Hepatocyte (in vitro differentiated cells): ENCODE data around the gene CCDC102B. TPM values are rescaled to one million over a fixed set of nuclear protein-coding genes. Genes with fewer than 3 reads are reported as not detected.

ENCODE experiments used
- DNase-seq: peaks from one replicate; pipeline ENCODE4 v3.0.0-alpha.2; 2016; ENCODE audit warnings: low spot score
- H2AFZ ChIP-seq: fragments of 200-600 bp; sonication (generic); 2 replicates; pipeline ENCODE4 v1.6.0; 2016; ENCODE audit warnings: antibody characterized with exemption, mild to moderate bottlenecking
- H3K27ac ChIP-seq: fragments of 200-600 bp; sonication (generic); 2 replicates; pipeline ENCODE4 v1.5.1; 2016; ENCODE audit warnings: mild to moderate bottlenecking
- H3K27me3 ChIP-seq: fragments of 200-600 bp; sonication (generic); 2 replicates; pipeline ENCODE4 v1.6.1; 2016
- H3K36me3 ChIP-seq: fragments of 200-600 bp; sonication (generic); replicated peaks from 2 replicates; pipeline ENCODE4 v1.5.1; 2016; ENCODE audit warnings: low read depth; ENCODE audit not compliant: insufficient read depth
- H3K4me1 ChIP-seq: fragments of 200-600 bp; sonication (generic); 2 replicates; pipeline ENCODE4 v1.5.1; 2016; ENCODE audit warnings: mild to moderate bottlenecking, moderate library complexity; ENCODE audit not compliant: insufficient read depth
- H3K4me2 ChIP-seq: fragments of 200-600 bp; sonication (generic); 2 replicates; pipeline ENCODE4 v1.6.0; 2016
- H3K4me3 ChIP-seq: fragments of 200-600 bp; sonication (generic); 2 replicates; pipeline ENCODE4 v1.5.1; 2016; ENCODE audit warnings: mild to moderate bottlenecking
- H3K79me2 ChIP-seq: fragments of 200-600 bp; sonication (generic); 2 replicates; pipeline ENCODE4 v1.6.0; 2017; ENCODE audit warnings: mild to moderate bottlenecking
- H3K9me2 ChIP-seq: fragments of 200-600 bp; sonication (generic); replicated peaks from 2 replicates; pipeline ENCODE4 v1.6.0; 2017; ENCODE audit warnings: mild to moderate bottlenecking; ENCODE audit not compliant: insufficient read depth
- H3K9me3 ChIP-seq: fragments of 200-600 bp; sonication (generic); 2 replicates; pipeline ENCODE4 v1.5.1; 2016; ENCODE audit warnings: low read depth, mild to moderate bottlenecking
- H4K20me1 ChIP-seq: fragments of 200-600 bp; sonication (generic); 2 replicates; pipeline ENCODE4 v1.6.0; 2016; ENCODE audit warnings: mild to moderate bottlenecking; ENCODE audit not compliant: insufficient read depth, poor library complexity, severe bottlenecking
- EZH2 ChIP-seq: fragments of 200-600 bp; sonication (generic); IDR thresholded peaks from 2 replicates; pipeline ENCODE4 v1.6.1; 2016; ENCODE audit warnings: antibody characterized with exemption, mild to moderate bottlenecking, borderline replicate concordance
- EZH2phosphoT487 ChIP-seq: fragments of 200-600 bp; sonication (generic); IDR thresholded peaks from one replicate; pipeline ENCODE4 v1.6.1; 2018; ENCODE audit warnings: antibody characterized with exemption, mild to moderate bottlenecking, low read depth, moderate library complexity; ENCODE audit not compliant: unreplicated experiment, severe bottlenecking
- WGBS: methylation state at CpG from one replicate; pipeline ENCODE4 v1.1.6; 2016; ENCODE audit warnings: low lambda C conversion rate; ENCODE audit errors: missing lambda C conversion rate; 5-methylcytosine and 5-hydroxymethylcytosine counted together
- polyA plus RNA-seq: library from polyadenylated mRNA; unstranded; fragments of >200 nt; fragmentation: Nextera tagmentation; extraction: Ambion mirVana; gene quantifications from 2 replicates; pipeline ENCODE4 v1.2.1, GENCODE V29; 2016
- total RNA-seq: library from RNA; depleted of rRNA; stranded (reverse); fragments of >200 nt; gene quantifications from 2 replicates; pipeline ENCODE4 v1.2.3, GENCODE V29; 2014
- TF ChIP-seq, protein P1 (sequence below): fragments of 200-600 bp; sonication (generic); IDR thresholded peaks from 2 replicates; pipeline ENCODE4 v1.5.1; 2016; ENCODE audit warnings: antibody characterized with exemption, mild to moderate bottlenecking; ENCODE audit not compliant: poor library complexity

Gene CCDC102B
- total and polyA plus RNA-seq, 2 experiments from 2014 or later: 2.8 to 5.4 TPM

DNA sequence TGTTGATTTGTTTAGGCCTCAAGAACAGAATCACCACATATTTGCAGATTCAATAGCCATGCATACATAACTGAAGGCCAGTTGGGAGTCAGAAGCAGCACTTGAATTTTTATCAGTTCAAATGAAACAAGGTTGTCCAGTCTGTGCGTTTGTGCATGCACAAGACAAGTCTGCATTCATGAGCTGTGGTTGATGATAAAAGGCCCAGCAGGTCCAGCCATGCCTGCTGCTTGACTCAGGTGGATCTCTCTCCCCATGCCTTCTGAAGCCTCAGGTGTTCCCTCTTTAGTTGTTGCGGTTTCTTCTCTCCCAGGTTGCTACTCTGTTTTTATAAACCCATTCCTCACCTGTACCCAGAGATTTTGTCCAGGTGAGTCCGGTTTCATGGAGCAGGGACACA, 124.5 kb downstream of the CCDC102B start:
- Histone ChIP-seq H3K4me1 (no peaks in the 10 kb centered on the region), H3K4me2 (no peak overlapping the region), H3K27me3 (no peaks in the 10 kb centered on the region), H3K79me2 (no peaks in the 10 kb centered on the region), H3K27ac (no peak overlapping the region), H2AFZ (no peak overlapping the region), H3K36me3 (no peaks in the 10 kb centered on the region), H4K20me1 (no peaks in the 10 kb centered on the region), H3K4me3 (no peak overlapping the region), H3K9me3 (no peaks in the 10 kb centered on the region), H3K9me2 (no peaks in the 10 kb centered on the region)
- WGBS: 84% methylated on average over 3 of the region's 3 CpGs
- DNase-seq: no peak
- TF ChIP-seq EZH2phosphoT487: no peak
- TF ChIP-seq, protein P1, sequence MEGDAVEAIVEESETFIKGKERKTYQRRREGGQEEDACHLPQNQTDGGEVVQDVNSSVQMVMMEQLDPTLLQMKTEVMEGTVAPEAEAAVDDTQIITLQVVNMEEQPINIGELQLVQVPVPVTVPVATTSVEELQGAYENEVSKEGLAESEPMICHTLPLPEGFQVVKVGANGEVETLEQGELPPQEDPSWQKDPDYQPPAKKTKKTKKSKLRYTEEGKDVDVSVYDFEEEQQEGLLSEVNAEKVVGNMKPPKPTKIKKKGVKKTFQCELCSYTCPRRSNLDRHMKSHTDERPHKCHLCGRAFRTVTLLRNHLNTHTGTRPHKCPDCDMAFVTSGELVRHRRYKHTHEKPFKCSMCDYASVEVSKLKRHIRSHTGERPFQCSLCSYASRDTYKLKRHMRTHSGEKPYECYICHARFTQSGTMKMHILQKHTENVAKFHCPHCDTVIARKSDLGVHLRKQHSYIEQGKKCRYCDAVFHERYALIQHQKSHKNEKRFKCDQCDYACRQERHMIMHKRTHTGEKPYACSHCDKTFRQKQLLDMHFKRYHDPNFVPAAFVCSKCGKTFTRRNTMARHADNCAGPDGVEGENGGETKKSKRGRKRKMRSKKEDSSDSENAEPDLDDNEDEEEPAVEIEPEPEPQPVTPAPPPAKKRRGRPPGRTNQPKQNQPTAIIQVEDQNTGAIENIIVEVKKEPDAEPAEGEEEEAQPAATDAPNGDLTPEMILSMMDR: no peak
- TF ChIP-seq EZH2: no peak

DNA sequence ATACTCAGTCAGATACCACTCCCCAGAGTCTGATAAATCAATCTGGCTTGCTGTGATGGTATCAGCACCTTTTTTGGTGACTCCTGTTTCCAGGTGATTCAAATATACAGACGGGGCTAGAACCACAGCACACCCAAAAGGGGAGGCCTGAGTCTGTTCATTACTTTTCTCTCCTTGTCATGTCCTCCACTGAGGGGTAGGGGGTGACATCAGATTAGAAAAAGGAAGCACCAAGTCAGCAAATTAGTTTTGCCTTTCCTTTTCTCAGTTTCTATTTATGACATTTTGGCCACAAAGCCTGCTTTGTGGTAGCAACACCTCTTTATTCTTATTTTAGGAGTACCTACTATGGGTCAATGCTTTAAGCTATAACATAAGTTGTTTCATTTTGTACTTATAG, 127.4 kb downstream of the CCDC102B start:
- H3K36me3 ChIP-seq: no peaks in the 10 kb centered on the region
- no peaks in the 10 kb centered on the region for H3K9me3 ChIP-seq
- H4K20me1 ChIP-seq: no peaks in the 10 kb centered on the region
- H3K4me2 ChIP-seq: no peak overlapping the region
- no peak for TF ChIP-seq EZH2
- TF ChIP-seq EZH2phosphoT487: no peak
- TF ChIP-seq, protein P1: peak; percentile 49
- no peaks in the 10 kb centered on the region for H3K9me2 ChIP-seq
- H3K4me3 ChIP-seq: no peak overlapping the region
- peak; percentile 22 for DNase-seq
- no peak overlapping the region for H2AFZ ChIP-seq
- no peaks in the 10 kb centered on the region for H3K79me2 ChIP-seq
- no peaks in the 10 kb centered on the region for H3K27me3 ChIP-seq
- no peak overlapping the region for H3K27ac ChIP-seq
- WGBS: 13% methylated on average over 1 of the region's 1 CpG
- no peaks in the 10 kb centered on the region for H3K4me1 ChIP-seq

DNA sequence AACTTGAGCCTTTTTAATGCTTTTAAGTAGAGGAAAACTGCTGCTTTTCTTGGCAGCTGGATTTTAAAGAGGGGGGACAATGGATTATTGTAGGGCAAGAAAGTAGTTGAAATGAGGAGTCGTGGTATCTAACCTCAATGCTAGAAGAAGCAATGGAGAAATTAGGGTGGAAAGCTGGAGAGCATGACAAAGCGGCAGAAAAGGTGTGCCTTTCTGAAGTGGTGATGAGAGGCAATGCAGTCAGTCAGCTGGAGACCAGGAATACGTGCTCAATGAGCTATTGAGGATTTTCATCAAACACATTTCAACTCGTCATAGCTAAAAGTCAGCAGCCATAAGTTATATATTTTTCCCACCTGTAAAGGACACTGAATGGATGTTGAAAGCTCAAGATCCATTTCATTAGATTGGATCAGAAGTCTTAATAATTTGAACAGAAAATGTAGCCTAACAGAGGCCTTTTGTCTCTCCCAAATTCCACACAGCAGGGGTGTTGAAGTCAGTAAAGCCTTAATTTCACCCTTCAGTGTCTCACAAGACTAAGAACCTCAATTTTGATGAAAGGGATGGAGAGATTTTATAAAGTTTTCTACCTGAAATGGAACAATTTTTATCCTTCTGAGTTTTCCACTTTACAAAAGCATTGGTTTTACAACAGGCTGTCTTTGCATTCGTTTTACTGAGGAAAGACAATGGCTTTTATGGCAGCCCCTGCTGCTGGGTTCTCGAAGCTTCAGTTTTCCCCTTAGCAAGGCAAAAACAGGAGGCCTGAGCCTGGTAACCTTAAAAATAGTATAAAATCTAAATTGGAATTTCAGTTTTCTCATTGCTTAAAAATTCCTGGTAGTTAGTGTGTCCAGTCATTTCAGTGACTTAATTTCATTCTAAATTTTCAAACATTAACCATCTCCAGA, 131.1 kb downstream of the CCDC102B start:
- Histone ChIP-seq H3K4me2 (no peak overlapping the region), H3K4me3 (no peak overlapping the region)

More for the DNA sequence above, 131.1 kb downstream of the CCDC102B start:
- Histone ChIP-seq H3K79me2 (no peaks in the 10 kb centered on the region), H3K4me1 (no peaks in the 10 kb centered on the region), H3K27me3 (no peaks in the 10 kb centered on the region), H3K27ac (no peak overlapping the region), H3K9me3 (no peaks in the 10 kb centered on the region), H2AFZ (no peak overlapping the region), H4K20me1 (no peaks in the 10 kb centered on the region), H3K36me3 (no peaks in the 10 kb centered on the region), H3K9me2 (no peaks in the 10 kb centered on the region)
- WGBS: 75% methylated on average over 6 of the region's 6 CpGs
- no peak for DNase-seq
- TF ChIP-seq, protein P1: no peak
